GM23338 (cell line): ENCODE measurements around the gene PGAP3.

ENCODE experiments used
- EZH2 ChIP-seq: fragments of 200-600 bp; sonication (generic); IDR thresholded peaks from one replicate; pipeline ENCODE4 v1.8.0; 2017; ENCODE audit warnings: antibody characterized with exemption, mild to moderate bottlenecking, low read depth; ENCODE audit not compliant: unreplicated experiment
- EZH2phosphoT487 ChIP-seq: fragments of 200-600 bp; sonication (generic); IDR thresholded peaks from one replicate; pipeline ENCODE4 v1.8.1; 2018; ENCODE audit warnings: antibody characterized with exemption; ENCODE audit not compliant: unreplicated experiment
- POLR2AphosphoS5 ChIP-seq: IDR thresholded peaks from 2 replicates; pipeline ENCODE4 v1.6.1; 2016; ENCODE audit warnings: antibody characterized with exemption, low read depth
- TF ChIP-seq, protein P1 (sequence below), 2 experiments: fragments of 200-600 bp in 1 of 2; sonication (generic) in 1 of 2; conservative IDR thresholded peaks; 2 replicates each; pipeline versions ENCODE4 v1.5.1 to v1.6.1; 2016 to 2017; ENCODE audit warnings: antibody characterized with exemption in 2 of 2, low read depth in 2 of 2, mild to moderate bottlenecking in 2 of 2, moderate library complexity in 1 of 2

DNA sequence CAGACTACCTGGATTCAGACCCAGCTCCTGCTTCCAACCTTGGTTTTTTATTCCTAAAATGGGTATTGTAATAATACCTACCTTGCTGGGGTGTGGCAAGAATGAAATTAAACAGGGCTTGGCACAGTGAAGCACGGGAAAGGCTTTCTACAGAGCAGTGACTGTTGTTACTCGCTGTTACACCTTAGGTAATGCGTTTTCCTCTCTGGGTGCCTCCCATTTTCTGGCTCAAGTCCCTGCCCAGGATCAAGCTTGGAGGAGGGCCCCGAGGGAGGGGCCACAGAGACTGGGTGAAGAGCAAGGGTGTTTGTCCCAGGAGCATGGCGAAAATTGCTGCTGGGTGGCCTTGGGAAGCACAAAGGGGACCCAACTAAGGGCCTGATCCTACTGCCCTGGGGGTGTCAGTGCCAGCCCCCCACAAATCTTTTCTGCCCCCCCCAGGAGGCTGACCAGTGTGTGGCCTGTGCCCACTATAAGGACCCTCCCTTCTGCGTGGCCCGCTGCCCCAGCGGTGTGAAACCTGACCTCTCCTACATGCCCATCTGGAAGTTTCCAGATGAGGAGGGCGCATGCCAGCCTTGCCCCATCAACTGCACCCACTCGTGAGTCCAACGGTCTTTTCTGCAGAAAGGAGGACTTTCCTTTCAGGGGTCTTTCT lies 29.2 kb upstream of the PGAP3 start:
- TF ChIP-seq, protein P1, sequence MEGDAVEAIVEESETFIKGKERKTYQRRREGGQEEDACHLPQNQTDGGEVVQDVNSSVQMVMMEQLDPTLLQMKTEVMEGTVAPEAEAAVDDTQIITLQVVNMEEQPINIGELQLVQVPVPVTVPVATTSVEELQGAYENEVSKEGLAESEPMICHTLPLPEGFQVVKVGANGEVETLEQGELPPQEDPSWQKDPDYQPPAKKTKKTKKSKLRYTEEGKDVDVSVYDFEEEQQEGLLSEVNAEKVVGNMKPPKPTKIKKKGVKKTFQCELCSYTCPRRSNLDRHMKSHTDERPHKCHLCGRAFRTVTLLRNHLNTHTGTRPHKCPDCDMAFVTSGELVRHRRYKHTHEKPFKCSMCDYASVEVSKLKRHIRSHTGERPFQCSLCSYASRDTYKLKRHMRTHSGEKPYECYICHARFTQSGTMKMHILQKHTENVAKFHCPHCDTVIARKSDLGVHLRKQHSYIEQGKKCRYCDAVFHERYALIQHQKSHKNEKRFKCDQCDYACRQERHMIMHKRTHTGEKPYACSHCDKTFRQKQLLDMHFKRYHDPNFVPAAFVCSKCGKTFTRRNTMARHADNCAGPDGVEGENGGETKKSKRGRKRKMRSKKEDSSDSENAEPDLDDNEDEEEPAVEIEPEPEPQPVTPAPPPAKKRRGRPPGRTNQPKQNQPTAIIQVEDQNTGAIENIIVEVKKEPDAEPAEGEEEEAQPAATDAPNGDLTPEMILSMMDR (conservative IDR thresholded peaks at IDR 0.05; ENCODE audit: low read depth in 2 of 2): no peak
- TF ChIP-seq EZH2phosphoT487 (no peak), POLR2AphosphoS5 (no peak), EZH2 (no peak)
